PC-9 (cell line): ENCODE measurements around the gene SCNM1. TPM values are rescaled to one million over a fixed set of nuclear protein-coding genes. Genes with fewer than 3 reads are reported as not detected.

ENCODE experiments used
- BruUV-seq: library from RNA; stranded (reverse); fragments of 400-500 nt; replicated peaks from 2 replicates; lab custom pipeline; 2021; lab: Mats Ljungman, UMichigan
- CTCF ChIA-PET: fragments of 300-600 bp; sonication (Branson Sonifier 250); formaldehyde crosslinking; loops from one replicate; lab custom pipeline; 2022; ENCODE audit warnings: antibody characterized with exemption; lab: Charles Lee
- POLR2A ChIA-PET: fragments of 300-600 bp; sonication (Branson Sonifier 250); formaldehyde crosslinking; loops from one replicate; lab custom pipeline; 2022; ENCODE audit warnings: antibody characterized with exemption; ENCODE audit not compliant: unreplicated experiment; lab: Charles Lee
- DNase-seq, 2 experiments: peaks; one replicate each; pipeline versions ENCODE4 v3.0.0 to v3.0.0-alpha.2; 2015 to 2022; ENCODE audit warnings: mixed read lengths in 1 of 2
- H2AFZ ChIP-seq: fragments of 200-600 bp; sonication (generic); 2 replicates; pipeline ENCODE4 v1.8.1; 2017; ENCODE audit warnings: antibody characterized with exemption
- H3F3A ChIP-seq: fragments of 200-600 bp; sonication (generic); 2 replicates; pipeline ENCODE4 v1.8.1; 2017; ENCODE audit warnings: antibody characterized with exemption, mild to moderate bottlenecking, low read depth; ENCODE audit not compliant: insufficient read depth
- H3K27ac ChIP-seq: fragments of 200-600 bp; sonication (generic); 2 replicates; pipeline ENCODE4 v1.6.1; 2016; ENCODE audit warnings: mixed run types
- H3K27me3 ChIP-seq: fragments of 200-600 bp; sonication (generic); 2 replicates; pipeline ENCODE4 v1.6.1; 2016; ENCODE audit warnings: low read depth, mixed run types; ENCODE audit not compliant: insufficient read depth
- H3K36me3 ChIP-seq: fragments of 200-600 bp; sonication (generic); 2 replicates; pipeline ENCODE4 v1.6.1; 2016; ENCODE audit warnings: low read depth, mixed run types
- H3K4me1 ChIP-seq: fragments of 200-600 bp; sonication (generic); replicated peaks from 2 replicates; pipeline ENCODE4 v1.6.1; 2016; ENCODE audit warnings: mixed run types; ENCODE audit not compliant: insufficient read depth
- H3K4me2 ChIP-seq: fragments of 200-600 bp; sonication (generic); 2 replicates; pipeline ENCODE4 v1.6.1; 2017; ENCODE audit warnings: mixed run types
- H3K4me3 ChIP-seq: fragments of 200-600 bp; sonication (generic); 2 replicates; pipeline ENCODE4 v1.6.1; 2016; ENCODE audit warnings: mixed run types
- H3K79me2 ChIP-seq: fragments of 200-600 bp; sonication (generic); 2 replicates; pipeline ENCODE4 v1.6.1; 2017; ENCODE audit warnings: low read depth, mixed run types
- H3K9me2 ChIP-seq: fragments of 200-600 bp; sonication (generic); 2 replicates; pipeline ENCODE4 v1.8.1; 2017; ENCODE audit warnings: mild to moderate bottlenecking; ENCODE audit not compliant: insufficient read depth
- H3K9me3 ChIP-seq: fragments of 200-600 bp; sonication (generic); 2 replicates; pipeline ENCODE4 v1.8.1; 2016; ENCODE audit warnings: low read depth; ENCODE audit not compliant: insufficient read depth
- H4K20me1 ChIP-seq: fragments of 200-600 bp; sonication (generic); 2 replicates; pipeline ENCODE4 v1.8.1; 2017; ENCODE audit not compliant: insufficient read depth
- EZH2 ChIP-seq: fragments of 200-600 bp; sonication (generic); IDR thresholded peaks from 2 replicates; pipeline ENCODE4 v1.8.0; 2017; ENCODE audit warnings: antibody characterized with exemption, low read depth
- intact Hi-C: fragments of 100-400 bp; cut with micrococcal nuclease; formaldehyde crosslinking; loops from one replicate; pipeline ENCODE4 v1.10.0; 2022; ENCODE audit not compliant: unreplicated experiment
- total RNA-seq: library from RNA; stranded (reverse); gene quantifications from 2 replicates; pipeline ENCODE4 v1.2.3, GENCODE V29; 2021
- TF ChIP-seq, protein P1 (sequence below): fragments of 200-600 bp; sonication (generic); conservative IDR thresholded peaks from 2 replicates; pipeline ENCODE4 v1.6.1; 2017; ENCODE audit warnings: mixed run types, antibody characterized with exemption, mild to moderate bottlenecking, moderate library complexity

SCNM1 gene
- total RNA-seq, 1 experiment from 2014 or later = 47.7 TPM

DNA sequence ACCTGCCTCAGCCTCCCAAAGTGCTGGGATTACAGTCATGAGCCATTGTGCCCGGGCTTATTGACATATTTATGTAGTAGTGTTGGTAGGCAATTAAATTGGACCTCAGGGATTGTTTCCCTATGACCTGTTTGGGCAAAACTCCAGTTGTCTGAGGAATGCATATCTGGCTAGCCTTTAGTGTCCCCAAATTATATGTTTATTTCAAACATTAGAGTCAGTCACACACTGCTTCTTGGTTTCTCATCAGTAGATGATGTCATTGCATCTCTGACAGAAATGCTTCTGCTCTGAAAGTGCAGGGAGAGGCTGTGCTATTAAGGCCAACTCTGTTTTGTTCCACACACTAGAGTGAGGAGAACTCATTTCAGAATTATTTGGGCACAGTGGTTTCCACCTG, 44.9 kb downstream of the SCNM1 start:
- Histone ChIP-seq H3K9me3 (no peaks in the 10 kb centered on the region), H3K4me3 (no peak overlapping the region), H3K4me2 (no peak overlapping the region), H3K27me3 (no peaks in the 10 kb centered on the region), H4K20me1 (peaks cover 54% of the 10 kb centered on the region), H2AFZ (no peak overlapping the region), H3K36me3 (peaks cover 17% of the 10 kb centered on the region; the same call in 1 of the 2 replicates), H3K27ac (no peak overlapping the region), H3K9me2 (no peaks in the 10 kb centered on the region), H3F3A (peaks cover 3% of the 10 kb centered on the region; the same call in 1 of the 2 replicates), H3K4me1 (no peaks in the 10 kb centered on the region), H3K79me2 (peaks cover 99% of the 10 kb centered on the region)
- CTCF ChIA-PET = no interaction called here
- POLR2A ChIA-PET = no interaction called here
- BruUV-seq = no TSS peak
- DNase-seq = no peak
- intact Hi-C loops = no loop called here
- TF ChIP-seq EZH2 = no peak
- TF ChIP-seq, protein P1, sequence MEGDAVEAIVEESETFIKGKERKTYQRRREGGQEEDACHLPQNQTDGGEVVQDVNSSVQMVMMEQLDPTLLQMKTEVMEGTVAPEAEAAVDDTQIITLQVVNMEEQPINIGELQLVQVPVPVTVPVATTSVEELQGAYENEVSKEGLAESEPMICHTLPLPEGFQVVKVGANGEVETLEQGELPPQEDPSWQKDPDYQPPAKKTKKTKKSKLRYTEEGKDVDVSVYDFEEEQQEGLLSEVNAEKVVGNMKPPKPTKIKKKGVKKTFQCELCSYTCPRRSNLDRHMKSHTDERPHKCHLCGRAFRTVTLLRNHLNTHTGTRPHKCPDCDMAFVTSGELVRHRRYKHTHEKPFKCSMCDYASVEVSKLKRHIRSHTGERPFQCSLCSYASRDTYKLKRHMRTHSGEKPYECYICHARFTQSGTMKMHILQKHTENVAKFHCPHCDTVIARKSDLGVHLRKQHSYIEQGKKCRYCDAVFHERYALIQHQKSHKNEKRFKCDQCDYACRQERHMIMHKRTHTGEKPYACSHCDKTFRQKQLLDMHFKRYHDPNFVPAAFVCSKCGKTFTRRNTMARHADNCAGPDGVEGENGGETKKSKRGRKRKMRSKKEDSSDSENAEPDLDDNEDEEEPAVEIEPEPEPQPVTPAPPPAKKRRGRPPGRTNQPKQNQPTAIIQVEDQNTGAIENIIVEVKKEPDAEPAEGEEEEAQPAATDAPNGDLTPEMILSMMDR = no peak

DNA sequence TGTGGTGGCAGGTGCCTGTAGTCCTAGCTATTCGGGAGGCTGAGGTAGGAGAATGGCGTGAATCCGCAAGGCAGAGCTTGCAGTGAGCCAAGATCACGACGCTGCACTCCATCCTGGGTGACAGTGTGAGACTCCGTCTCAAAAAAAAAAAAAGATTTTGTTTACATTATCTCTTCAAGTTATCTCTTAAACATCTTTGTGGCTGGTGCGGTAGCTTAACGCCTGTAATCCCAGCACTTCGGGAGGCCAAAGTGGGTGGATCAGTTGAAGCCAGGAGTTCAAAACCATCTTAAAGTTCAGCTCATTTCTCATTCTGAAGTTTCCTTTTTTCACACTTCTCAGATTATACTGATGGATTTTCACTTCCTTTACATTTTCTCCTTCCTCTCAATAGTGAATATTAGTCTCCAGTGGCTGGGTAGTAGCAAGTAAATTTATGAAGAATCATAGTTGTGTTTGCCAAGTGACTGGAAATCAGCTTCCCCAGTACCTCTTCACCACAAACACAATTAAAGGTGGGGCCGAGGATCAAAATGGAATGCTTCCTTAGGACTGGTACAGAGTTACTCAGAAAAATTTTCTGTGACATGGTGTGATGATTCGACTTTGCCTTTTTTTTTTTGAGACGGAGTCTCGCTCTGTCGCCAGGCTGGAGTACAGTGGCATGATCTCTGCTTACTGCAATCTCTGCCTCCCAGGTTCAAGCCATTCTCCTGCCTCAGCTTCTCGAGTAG, 46.2 kb downstream of the SCNM1 start:
- H3K4me1 ChIP-seq = no peaks in the 10 kb centered on the region
- peaks cover 57% of the 10 kb centered on the region for H4K20me1 ChIP-seq
- no peaks in the 10 kb centered on the region for H3K9me3 ChIP-seq
- POLR2A ChIA-PET = interaction anchor here (0.7 kb wide), 1 partner anchor 161 kb away, joined by 3 read pairs; the partner anchor contains the start of gene SELENBP1
- TF ChIP-seq, protein P1 = no peak
- TF ChIP-seq EZH2 = no peak
- intact Hi-C loops = no loop called here
- H3K4me2 ChIP-seq = no peak overlapping the region
- H3K27ac ChIP-seq = no peak overlapping the region
- BruUV-seq = no TSS peak
- H2AFZ ChIP-seq = no peak overlapping the region
- peaks cover 3% of the 10 kb centered on the region; the same call in 1 of the 2 replicates for H3F3A ChIP-seq
- H3K27me3 ChIP-seq = no peaks in the 10 kb centered on the region
- no peaks in the 10 kb centered on the region for H3K9me2 ChIP-seq
- H3K36me3 ChIP-seq = peaks cover 14% of the 10 kb centered on the region
- no peak overlapping the region for H3K4me3 ChIP-seq
- CTCF ChIA-PET = no interaction called here
- no peak for DNase-seq
- H3K79me2 ChIP-seq = peaks cover 97% of the 10 kb centered on the region

DNA sequence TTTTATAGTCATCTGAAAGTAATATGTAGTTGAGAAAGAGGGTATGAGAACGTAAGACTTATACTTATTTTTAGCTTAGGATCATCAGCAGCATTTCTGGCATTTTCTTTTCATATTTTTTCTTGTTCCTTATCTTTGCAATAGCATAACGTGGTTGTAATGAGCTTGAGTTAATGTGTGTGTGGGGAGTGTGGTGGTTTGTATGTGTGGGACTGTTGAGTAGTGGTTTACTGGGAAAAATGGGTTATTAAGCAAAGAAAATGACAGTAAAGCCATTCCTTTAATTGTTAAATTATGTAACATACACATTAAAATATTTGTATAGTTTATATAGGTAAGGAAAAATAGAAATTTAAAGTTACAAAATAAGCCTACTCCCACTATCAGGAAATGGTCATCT, 47.6 kb downstream of the SCNM1 start:
- Histone ChIP-seq H3K4me3 (no peak overlapping the region), H3K9me2 (no peaks in the 10 kb centered on the region), H3K27ac (no peak overlapping the region), H3K79me2 (peaks cover 97% of the 10 kb centered on the region), H2AFZ (no peak overlapping the region), H3F3A (peaks cover 3% of the 10 kb centered on the region; the same call in 1 of the 2 replicates), H3K4me1 (no peaks in the 10 kb centered on the region), H3K27me3 (no peaks in the 10 kb centered on the region), H3K4me2 (no peak overlapping the region), H4K20me1 (peaks cover 68% of the 10 kb centered on the region), H3K36me3 (peaks cover 17% of the 10 kb centered on the region; the same call in 1 of the 2 replicates), H3K9me3 (no peaks in the 10 kb centered on the region)
- BruUV-seq = no TSS peak
- ChIA-PET CTCF (no interaction called here), POLR2A (no interaction called here)
- intact Hi-C loops = no loop called here
- TF ChIP-seq, protein P1 = no peak
- TF ChIP-seq EZH2 = no peak
- no peak for DNase-seq

Other genes with a start within 250 kb of the SCNM1 start
- 45.6 and 51.1 TPM in 2 replicates for gene SETDB1, start 239.8 kb upstream of the SCNM1 start, total RNA-seq
- 113 TPM in 2 replicates for gene CERS2, start 191.3 kb upstream of the SCNM1 start, total RNA-seq
- gene ANXA9, start 183.9 kb upstream of the SCNM1 start, total RNA-seq = 10.6 and 12.9 TPM in 2 replicates
- 15.6 and 17.6 TPM in 2 replicates for gene MINDY1, start 159.2 kb upstream of the SCNM1 start, total RNA-seq
- gene PRUNE1, start 157.7 kb upstream of the SCNM1 start, total RNA-seq = 26.6 and 30.7 TPM in 2 replicates
- 3.0 and 3.6 TPM in 2 replicates for gene BNIPL, start 129.6 kb upstream of the SCNM1 start, total RNA-seq
- gene C1orf56, start 118.4 kb upstream of the SCNM1 start, total RNA-seq = 1.8 and 2.3 TPM in 2 replicates
- gene CDC42SE1, start 106.5 kb upstream of the SCNM1 start, total RNA-seq = 59.4 and 62.8 TPM in 2 replicates
- 15.0 and 23.3 TPM in 2 replicates for gene MLLT11, start 105.7 kb upstream of the SCNM1 start, total RNA-seq
- 6.4 and 6.6 TPM in 2 replicates for gene GABPB2, start 95.4 kb upstream of the SCNM1 start, total RNA-seq
- gene SEMA6C, start 19.5 kb upstream of the SCNM1 start, total RNA-seq = 5.6 and 6.1 TPM in 2 replicates
- gene TNFAIP8L2, start 9.5 kb upstream of the SCNM1 start, total RNA-seq = not detected in 2 replicates
- 7.6 and 12.8 TPM in 2 replicates for gene LYSMD1, start 242 bp upstream of the SCNM1 start, total RNA-seq
- gene TMOD4, start 9.8 kb downstream of the SCNM1 start, total RNA-seq = 1.2 TPM in 1 of 2 replicates, not detected in the other
- gene VPS72, start 24.1 kb downstream of the SCNM1 start, total RNA-seq = 63.9 and 72.5 TPM in 2 replicates
- gene PIP5K1A, start 32.4 kb downstream of the SCNM1 start, total RNA-seq = 69.7 and 76.4 TPM in 2 replicates
- 230 and 255 TPM in 2 replicates for gene PSMD4, start 88.6 kb downstream of the SCNM1 start, total RNA-seq
- 26.6 and 28.7 TPM in 2 replicates for gene ZNF687, start 116.2 kb downstream of the SCNM1 start, total RNA-seq
- 40.0 and 44.3 TPM in 2 replicates for gene PI4KB, start 161.3 kb downstream of the SCNM1 start, total RNA-seq
- 73.6 and 75.7 TPM in 2 replicates for gene RFX5, start 181.1 kb downstream of the SCNM1 start, total RNA-seq
- gene SELENBP1, start 206.6 kb downstream of the SCNM1 start, total RNA-seq = 11.3 and 18.4 TPM in 2 replicates
- gene PSMB4, start 233.4 kb downstream of the SCNM1 start, total RNA-seq = 334 and 345 TPM in 2 replicates